ENCODE data around the gene DPH5.
A peak's percentile ranks its signal among the peaks of the same experiment; 100 is the strongest.
"Not testable (repeated sequence)": the region's sequence is repeated elsewhere in the genome, so short reads cannot be mapped to it uniquely, and the experiment has no call there.

Gene DPH5

DNA sequence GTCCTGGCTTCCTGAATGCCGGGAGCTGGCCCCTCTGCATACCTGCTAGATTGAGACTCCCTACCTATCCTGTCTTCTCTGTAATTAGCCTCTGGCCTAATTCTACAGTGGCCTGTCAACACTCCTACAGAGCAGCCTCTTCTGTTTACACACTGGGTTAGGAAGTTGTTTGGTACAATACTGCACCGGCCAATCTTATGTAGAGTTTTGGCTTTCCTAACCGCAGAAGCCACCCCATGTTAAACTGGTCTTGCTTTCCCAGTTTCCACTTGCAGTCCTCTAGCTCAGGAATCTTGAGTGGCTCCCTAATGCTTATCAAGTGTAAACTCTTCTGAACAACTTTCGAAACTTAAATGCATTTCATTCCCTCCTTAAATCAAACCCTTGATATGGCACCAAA is 42.8 kb downstream of the DPH5 start:
- DNase-seq (ENCODE audit: low read depth) = no peak

DNA sequence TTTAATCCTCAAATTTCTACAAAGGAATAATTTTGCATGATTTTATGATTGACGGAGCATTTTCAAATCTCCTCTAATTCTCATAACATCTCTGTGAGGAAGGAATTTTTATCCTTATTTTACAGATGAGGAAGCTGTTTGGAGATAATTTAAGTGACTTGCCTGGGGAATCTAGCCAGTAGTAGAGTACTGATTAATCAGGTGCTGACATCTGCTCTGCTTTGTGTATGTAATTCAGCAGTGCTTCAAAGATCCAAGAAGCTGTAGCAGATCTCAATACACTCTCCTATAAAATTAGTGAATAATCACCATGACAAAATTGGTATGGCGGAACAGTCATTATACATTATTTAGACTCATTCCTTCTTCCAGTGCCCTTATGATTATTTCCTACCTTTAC is 46.0 kb downstream of the DPH5 start:
- DNase-seq (ENCODE audit: low read depth) = no peak

DNA sequence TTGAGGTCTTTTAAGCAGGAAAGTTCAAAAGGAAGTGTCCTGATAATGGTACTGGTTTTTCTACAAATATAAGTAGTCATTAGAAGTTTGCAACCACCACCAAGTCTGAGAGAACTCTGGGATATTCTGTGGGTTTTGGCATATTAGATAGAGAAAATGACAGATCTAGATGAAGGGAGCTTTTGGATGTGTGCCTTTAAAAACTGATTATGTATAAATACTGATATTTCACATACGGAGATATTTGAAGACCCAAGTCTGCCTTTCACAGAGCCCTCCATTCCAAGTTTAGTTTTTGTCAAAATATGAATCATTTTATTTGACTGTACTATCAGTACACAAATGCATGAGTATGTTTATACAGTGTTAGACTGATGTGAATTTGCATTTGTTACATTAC is 48.6 kb downstream of the DPH5 start:
- DNase-seq (ENCODE audit: low read depth) = no peak

DNA sequence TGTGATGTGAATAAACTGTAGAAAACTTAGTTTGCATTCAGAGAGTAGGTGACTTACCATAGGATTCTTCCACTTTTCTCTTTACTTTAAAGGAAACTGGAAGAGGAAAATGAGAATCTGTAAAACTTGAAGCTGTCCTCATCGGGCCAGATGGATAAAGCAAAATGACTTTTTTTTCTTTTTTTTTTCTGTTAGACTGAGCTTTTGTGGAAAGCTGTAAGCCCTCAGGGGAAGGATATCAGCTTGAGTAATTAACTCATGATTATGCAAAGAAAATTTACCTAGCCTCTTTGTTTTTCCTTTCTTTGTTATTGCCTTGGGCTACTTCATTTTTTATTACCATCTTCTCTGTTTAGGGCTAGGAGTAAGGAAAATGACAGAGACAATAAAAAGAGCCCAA is 53.4 kb downstream of the DPH5 start:
- DNase-seq (ENCODE audit: low read depth) = peak; percentile 31

DNA sequence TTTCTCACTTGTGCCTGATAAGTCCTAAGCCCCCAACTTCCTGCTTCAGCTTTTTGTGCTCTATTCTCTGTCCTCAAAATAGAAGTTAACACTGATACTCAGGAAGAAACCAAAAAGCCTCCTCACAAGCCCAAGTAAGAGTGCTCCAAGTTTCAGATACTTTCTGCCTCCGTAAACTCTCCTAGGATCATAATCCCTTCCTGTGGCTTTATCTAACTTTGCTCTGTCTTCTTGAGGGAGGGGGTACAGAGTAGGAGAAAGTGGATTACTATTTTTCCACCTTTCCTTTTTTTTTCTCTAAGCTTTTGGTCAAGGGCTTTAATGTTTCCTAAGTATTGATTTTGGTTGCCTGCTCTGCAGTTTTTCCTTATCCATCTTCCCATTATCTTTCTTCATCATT is 54.6 kb downstream of the DPH5 start:
- DNase-seq (ENCODE audit: low read depth) = no peak

DNA sequence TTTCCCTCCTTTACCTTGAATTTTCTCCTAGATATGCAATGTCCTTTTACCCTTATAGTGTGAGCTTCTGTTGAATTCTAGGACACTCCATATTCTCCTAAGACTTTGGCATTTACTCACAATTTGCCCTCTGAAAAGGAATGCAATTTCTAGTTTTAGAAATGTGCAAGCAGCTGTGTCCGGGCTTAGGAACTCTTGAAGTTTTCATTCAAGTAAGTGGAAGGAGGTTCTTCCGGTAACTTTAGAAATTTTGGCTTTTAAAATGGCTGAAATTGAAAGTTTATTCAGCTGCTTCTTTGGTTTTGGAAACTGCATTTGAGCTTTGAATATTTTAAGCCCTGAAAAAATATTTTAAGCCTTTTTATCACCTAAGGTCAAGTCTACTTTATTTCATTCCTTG is 56.3 kb downstream of the DPH5 start:
- no peak for DNase-seq (ENCODE audit: low read depth)

DNA sequence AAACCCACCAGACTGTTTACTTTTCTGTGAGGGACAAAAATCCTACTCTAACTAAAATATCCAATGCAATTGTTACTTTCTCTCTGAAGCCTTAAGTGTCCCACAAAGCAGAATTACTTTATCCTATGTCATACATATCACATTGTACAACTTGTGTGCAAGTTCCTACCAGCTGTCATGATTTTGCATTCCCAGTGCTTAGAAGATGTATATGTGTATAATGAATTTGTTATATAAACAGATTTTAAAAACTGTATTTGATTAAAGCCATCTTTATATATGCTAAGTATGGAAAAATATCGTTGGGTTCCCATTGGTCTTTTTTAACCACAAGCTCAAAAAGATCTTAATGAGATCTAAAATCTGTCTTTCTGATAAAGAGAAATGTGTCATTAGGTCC is 57.0 kb downstream of the DPH5 start:
- no peak for DNase-seq (ENCODE audit: low read depth)

DNA sequence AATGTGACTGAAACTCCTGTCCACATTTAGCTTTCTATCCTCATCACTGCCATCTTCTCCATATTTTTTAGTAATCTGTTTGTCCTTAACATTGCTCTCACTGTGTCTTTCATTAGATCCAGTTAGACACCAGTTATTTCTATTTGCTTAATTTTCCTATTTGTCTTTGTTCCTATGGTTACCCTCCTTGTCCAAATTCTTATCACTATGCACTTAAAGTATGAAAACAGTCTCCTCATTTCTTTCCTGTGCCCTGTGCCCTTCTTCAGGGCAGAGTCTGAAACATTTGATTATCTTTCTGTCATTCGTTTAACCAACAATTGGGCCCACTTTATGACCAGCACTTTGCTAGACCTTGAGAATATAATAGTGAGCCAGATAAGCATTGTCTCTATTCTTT is 65.5 kb downstream of the DPH5 start:
- no peak for DNase-seq (ENCODE audit: low read depth)

DNA sequence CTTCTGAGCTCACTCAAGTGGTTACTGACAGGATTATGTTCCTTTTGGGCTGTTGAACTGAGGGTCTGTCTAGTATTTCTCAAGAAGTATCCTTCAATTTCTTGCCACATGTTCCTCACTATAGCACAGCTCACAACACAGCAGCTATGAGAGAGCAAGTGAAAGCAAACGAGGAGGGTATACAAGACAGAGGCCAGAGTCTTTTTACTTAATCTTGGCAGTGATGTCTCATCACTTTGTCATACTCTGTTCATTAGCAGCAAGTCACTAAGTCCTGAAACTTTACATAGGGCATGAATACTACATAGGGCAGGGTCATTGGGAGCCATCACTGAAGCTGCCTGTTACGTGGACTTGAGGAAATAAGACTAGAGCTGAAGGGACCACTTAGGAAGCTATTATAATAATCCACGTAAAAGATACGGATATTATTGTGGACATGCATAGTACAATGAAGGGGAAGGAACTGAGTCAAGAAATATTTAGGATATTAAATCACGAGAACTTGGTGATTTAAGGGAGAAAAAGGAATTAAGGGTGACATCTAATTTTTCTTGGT is 66.0 kb downstream of the DPH5 start:
- DNase-seq (ENCODE audit: low read depth) = peak; percentile 58

DNA sequence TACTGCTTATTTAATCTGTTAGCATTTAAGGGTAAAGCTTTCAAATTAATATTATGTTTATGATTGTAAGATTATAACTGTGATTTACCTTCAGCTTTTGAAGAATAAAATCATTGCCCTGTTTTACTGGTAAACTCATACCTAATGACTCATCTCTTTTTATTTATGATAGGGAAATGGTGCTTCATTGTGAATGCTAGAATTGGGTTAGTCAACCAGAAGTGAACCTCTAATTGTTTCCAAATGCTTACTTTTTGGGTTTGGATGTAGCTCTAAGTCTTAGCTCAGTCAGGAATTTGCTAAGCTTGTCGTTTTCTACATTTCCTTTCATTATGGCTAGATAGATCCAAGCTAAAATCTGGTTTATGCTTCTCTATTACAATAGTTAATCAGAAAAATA is 70.3 kb downstream of the DPH5 start:
- DNase-seq (ENCODE audit: low read depth) = peak; percentile 92

DNA sequence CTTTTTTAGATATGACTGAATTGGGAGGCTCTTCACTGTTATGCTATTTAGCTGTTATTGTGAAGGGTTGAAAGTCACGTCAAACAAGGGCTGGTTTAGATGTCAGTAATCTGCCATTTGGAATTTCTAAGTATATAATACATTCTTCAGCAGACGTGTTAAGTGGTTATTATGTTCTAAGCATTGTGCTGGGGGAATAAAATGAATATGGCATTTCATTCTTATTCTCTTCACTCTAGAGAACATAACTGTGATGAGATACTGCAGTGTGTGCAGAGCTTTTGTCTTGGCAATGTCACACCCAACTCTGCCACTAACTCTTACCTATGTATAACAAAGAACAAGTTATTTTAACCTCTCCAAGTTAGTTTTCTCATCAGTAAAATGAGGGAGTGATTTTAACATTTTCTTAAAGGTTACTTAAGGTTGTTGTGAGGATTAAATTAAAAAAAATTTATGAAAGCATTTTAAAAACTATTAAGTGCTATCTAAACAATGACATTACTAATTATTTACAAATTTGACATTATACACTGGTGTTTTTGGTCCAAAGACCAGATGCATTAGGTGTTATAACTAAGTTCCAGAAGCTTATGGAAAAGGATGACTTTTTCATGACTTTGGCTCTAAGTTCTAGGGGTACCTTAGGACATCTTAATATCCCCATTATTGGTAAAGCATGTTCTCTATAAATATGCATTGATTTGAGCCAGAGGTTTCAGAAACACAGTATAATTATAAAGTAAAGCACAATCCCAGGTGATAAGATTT is 71.4 kb downstream of the DPH5 start:
- DNase-seq (ENCODE audit: low read depth) = no peak

DNA sequence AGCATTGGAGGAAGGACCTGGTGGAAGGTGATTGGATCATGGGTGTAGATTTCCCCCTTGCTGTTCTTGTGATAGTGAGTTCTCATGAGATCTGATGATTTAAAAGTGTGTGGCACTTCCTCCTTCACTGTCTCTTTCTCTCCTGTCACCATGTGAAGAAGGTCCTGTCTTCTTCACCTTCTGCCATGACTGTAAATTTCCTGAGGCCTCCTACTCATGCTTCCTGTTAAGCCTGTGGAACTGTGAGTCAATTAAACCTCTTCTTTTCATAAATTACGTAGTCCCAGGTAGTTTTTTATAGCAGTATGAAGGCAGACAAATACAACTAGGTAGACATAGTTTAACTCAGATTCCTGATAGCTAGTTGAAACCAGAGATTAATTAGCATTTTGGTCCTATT is 72.6 kb downstream of the DPH5 start:
- DNase-seq (ENCODE audit: low read depth) = peak; percentile 47

DNA sequence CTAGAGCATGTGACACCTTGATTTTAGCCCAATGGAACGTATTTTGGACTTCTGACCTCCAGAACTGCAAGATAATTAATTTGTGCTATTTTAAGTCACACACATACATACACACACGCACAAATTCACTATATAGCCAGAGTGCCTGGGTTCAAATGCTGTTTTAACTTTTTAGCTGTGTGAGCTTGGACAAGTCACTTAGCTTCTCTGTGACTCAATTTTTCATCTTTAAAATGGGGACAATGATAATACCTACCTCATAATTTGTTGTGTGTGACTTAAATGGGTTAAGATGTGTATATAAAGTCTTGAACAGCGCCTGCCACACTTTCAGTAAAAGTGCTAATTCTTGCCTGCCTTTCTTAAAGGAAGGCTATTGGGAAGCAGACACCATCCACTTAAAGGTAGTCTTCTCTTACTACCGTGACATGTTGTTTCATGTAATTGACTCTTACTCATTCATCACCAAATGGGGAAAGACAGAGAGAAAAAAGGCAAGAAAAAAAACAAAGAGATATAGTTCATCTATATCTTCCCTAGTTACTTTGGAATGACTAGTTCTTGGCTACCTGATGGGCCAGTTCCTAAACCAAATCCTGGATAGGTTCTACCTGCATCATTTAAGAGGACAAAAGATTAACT is 73.4 kb downstream of the DPH5 start:
- no peak for DNase-seq (ENCODE audit: low read depth)

DNA sequence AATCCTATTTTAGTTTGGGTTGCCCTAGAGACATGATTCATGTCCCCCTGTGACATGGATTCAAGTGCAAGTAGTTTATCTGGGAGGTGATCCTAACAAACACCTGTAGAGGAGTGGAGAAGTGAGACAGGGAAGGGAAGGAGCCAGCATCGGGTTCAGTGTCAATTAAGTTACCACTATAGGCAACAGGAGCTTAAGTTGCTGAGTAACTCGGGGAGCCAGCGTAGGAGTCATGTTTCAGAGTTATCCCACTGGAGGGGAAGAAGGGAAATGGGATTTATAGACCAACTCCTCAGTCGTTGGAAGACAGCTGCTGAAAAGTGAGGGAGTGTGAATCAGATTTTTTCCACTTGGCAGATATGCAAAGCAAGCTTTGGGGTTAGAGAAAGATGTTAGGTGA is 74.8 kb downstream of the DPH5 start:
- peak; percentile 4 for DNase-seq (ENCODE audit: low read depth)

DNA sequence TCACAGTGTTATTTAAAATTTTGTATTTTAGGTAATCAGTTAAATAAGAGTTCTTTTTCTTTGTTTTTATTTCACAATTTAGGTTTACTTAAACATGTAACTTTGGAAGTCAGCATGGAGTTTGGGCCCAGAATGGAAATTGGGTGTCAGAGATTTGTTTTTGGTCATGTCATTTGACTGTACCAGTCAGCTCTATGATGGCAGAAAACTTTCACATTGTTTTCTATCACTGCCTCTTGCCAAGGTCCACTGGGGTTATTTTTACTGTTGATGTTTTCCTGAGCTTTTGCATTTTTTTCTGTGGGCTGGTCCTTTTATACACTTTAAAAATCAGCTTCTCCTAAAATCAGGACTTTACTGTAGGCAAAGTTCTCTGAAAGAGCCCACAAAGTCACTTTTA is 75.2 kb downstream of the DPH5 start:
- DNase-seq (ENCODE audit: low read depth) = no peak

DNA sequence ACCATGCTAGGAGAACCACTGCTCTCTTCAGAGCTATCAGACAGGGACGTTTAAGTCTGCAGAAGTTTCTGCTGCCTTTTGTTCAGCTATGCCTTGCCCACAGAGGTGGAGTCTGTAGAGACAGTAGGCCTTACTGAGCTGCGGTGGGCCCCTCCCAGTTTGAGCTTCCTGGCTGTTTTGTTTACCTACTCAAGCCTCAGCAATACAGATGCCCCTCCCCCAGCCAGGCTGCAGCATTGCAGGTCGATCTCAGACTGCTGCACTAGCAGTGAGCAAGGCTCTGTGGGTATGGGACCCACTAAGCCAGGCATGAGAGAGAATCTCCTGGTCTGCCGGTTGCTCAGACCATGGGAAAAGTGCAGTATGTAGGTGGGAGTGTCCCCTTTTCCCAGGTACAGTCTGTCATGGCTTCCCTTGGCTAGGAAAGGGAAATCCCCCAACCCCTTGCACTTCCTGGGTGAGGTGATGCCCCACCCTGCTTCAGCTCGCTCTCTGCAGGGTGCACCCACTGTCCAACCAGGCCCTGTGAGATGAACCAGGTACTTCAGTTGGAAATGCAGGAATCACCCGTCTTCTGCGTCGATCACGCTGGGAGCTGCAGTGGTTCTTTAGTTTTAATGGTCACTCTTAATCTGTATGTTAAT is 75.9 kb downstream of the DPH5 start:
- DNase-seq (ENCODE audit: low read depth) = peak; percentile 11

DNA sequence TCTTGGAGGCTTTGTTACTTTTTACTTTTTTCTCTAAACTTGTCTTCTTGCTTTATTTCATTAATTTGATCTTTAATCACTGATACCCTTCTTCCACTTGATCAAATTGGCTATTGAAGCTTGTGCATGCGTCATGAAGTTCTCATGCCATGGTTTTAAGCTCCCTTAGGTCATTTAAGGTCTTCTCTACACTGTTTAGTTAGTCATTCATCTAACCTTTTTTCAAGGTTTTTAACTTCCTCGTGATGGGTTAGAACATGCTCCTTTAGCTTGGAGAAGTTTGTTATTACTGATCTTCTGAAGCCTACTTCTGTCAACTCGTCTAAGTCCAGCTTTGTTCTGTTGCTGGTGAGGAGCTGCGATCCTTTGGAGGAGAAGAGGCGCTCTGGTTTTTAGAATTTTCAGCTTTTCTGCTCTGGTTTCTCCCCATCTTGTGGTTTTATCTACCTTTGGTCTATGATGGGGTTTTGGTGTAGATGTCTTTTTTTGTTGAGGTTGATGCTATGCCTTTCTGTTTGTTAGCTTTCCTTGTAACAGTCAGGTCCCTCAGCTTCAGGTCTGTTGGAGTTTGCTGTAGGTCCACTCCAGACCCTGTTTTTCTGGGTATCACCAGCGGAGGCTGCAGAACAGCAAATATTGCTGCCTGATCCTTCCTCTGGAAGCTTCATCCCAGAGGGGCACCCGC is 76.7 kb downstream of the DPH5 start:
- DNase-seq (ENCODE audit: low read depth) = not testable (repeated sequence)

DNA sequence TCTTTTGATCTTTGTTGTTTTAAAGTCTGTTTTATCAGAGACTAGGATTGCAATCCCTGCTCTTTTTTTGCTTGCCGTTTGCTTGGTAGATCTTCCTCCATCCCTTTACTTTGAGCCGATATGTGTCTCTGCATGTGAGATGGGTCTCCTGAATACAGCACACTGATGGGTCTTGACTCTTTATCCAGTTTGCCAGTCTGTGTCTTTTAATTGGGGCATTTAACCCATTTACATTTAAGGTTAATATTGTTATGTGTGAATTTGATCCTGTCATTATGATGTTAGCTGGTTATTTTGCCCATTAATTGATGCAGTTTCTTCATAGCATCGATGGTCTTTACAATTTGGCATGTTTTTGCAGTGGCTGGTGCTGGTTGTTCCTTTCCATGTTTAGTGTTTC is 77.8 kb downstream of the DPH5 start:
- not testable (repeated sequence) for DNase-seq (ENCODE audit: low read depth)

DNA sequence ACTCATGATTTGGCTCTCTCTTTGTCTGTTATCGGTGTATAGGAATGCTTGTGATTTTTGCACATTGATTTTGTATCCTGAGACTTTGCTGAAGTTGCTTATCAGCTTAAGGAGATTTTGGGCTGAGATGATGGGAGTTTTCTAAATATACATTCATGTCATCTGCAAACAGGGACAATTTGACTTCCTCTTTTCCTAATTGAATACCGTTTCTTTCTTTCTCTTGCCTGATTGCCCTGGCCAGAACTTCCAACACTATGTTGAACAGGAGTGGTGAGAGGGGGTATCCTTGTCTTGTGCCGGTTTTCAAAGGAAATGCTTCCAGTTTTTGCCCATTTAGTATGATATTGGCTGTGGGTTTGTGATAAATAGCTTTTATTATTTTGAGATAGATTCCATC is 79.5 kb downstream of the DPH5 start:
- not testable (repeated sequence) for DNase-seq (ENCODE audit: low read depth)

DNA sequence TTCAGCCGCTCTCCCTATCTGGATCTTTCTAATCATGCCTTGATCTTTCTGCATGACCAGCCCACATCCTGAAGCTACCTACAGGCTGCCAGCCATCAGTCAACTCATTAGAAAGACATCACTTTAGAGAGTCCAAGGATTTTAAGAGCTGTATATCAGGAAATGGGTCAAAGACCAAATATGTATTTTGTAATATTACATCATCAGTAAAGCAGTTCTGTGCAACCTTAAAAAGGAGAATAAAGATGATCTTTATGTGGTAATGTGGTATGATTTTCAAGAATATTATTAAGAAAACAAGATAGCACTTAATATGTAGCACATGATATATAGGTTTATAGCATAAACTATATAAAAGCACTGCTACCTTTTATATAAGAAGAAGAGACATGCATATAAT is 82.1 kb downstream of the DPH5 start:
- DNase-seq (ENCODE audit: low read depth) = no peak

DNA sequence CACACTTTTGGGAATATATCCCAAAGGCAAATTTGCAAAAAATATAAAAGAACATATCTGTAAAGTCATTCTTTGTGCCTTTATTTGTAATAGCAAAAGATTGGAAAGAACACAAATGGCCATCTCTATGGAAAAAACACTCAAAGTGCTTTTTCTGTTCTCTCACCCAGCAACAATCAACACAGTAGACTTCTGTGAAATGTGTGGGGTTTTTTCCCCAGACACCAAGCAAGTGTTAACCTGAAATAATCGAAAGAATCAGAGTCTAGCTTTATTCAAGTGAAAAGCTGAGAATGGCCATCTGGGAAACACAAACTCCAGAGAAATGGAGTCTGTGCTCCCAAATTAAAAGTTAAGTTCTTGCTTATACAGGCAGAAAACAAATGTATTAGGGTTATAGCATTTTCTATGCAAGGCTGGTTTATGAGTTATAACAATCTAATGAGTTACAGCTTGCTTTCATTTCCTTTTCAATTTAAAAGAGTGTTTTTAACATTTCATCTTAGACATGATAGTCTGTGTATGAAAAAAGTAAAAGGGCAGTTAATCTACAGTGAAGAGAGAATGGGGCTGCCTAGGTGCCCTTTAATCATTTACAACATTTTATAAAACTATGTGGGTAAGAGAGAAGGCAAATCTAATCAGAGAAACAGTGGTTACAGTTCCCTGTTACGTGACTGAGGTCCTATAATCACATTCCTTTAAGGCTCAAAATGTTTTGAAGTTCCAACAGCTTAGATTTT is 83.1 kb downstream of the DPH5 start:
- DNase-seq (ENCODE audit: low read depth) = no peak
